ENCODE data around the gene RBM15. TPM values are rescaled to one million over a fixed set of nuclear protein-coding genes. Genes with fewer than 3 reads are reported as not detected.
A peak's percentile ranks its signal among the peaks of the same experiment; 100 is the strongest.

The RBM15 gene
- total RNA-seq (2014; rRNA removed; shearing (Covaris generic)), result 60.8 and 67.9 TPM in 2 replicates

GRCh38 chr1:110338886-110339406 lies at the start of gene RBM15:
Gene RBM15 (plus strand): TSS chr1:110339377. CDS start chr1:110339406, 29 bp downstream.
- DNase-seq (ENCODE audit: low spot score), result peak; percentile 99

- no peak for DNase-seq (ENCODE audit: low spot score)
Observed at GRCh38 chr1:110291241-110292030, 47.7 kb upstream of the RBM15 start.

- DNase-seq (ENCODE audit: low spot score), result no peak
Observed at GRCh38 chr1:110292031-110292741, 47.0 kb upstream of the RBM15 start.

- no peak for DNase-seq (ENCODE audit: low spot score)
Observed at GRCh38 chr1:110293601-110294104, 45.5 kb upstream of the RBM15 start.

GRCh38 chr1:110294308-110294707 lies 44.9 kb upstream of the RBM15 start:
- DNase-seq (ENCODE audit: low spot score), result no peak

GRCh38 chr1:110298991-110299390 lies 40.2 kb upstream of the RBM15 start:
- DNase-seq (ENCODE audit: low spot score), result no peak

GRCh38 chr1:110300412-110301085 lies 38.6 kb upstream of the RBM15 start:
- no peak for DNase-seq (ENCODE audit: low spot score)

- no peak for DNase-seq (ENCODE audit: low spot score)
Observed at GRCh38 chr1:110302836-110303235, 36.3 kb upstream of the RBM15 start.

- no peak for DNase-seq (ENCODE audit: low spot score)
Observed at GRCh38 chr1:110305900-110306420, 33.2 kb upstream of the RBM15 start.

GRCh38 chr1:110307239-110307974 lies 31.8 kb upstream of the RBM15 start:
- DNase-seq (ENCODE audit: low spot score), result no peak

GRCh38 chr1:110308247-110308646 lies 30.9 kb upstream of the RBM15 start:
- no peak for DNase-seq (ENCODE audit: low spot score)

GRCh38 chr1:110309139-110309538 lies 30.0 kb upstream of the RBM15 start:
- DNase-seq (ENCODE audit: low spot score), result no peak

GRCh38 chr1:110309767-110310166 lies 29.4 kb upstream of the RBM15 start:
- no peak for DNase-seq (ENCODE audit: low spot score)

- DNase-seq (ENCODE audit: low spot score), result no peak
Observed at GRCh38 chr1:110310300-110310699, 28.9 kb upstream of the RBM15 start.

GRCh38 chr1:110312188-110313121 lies 26.7 kb upstream of the RBM15 start:
- peak; percentile 64 for DNase-seq (ENCODE audit: low spot score)

GRCh38 chr1:110316735-110317134 lies 22.4 kb upstream of the RBM15 start:
- DNase-seq (ENCODE audit: low spot score), result no peak

- DNase-seq (ENCODE audit: low spot score), result no peak
Observed at GRCh38 chr1:110318046-110318445, 21.1 kb upstream of the RBM15 start.

GRCh38 chr1:110319332-110320167 lies 19.6 kb upstream of the RBM15 start:
- DNase-seq (ENCODE audit: low spot score), result no peak

GRCh38 chr1:110320168-110320518 lies 19.0 kb upstream of the RBM15 start:
- no peak for DNase-seq (ENCODE audit: low spot score)
